Nephron progenitor cell (in vitro differentiated cells): ENCODE data around the gene ENTR1.

Experiments used
- DNase-seq: peaks from one replicate; pipeline ENCODE4 v3.0.0; 2021
- H3K27ac Mint-ChIP-seq: 2 replicates; pipeline ENCODE4 v1.8.0; 2021; ENCODE audit warnings: mild to moderate bottlenecking, moderate library complexity, mixed read lengths
- H3K27me3 Mint-ChIP-seq: 2 replicates; pipeline ENCODE4 v1.8.0; 2021; ENCODE audit warnings: mild to moderate bottlenecking, low read depth, mixed read lengths; ENCODE audit not compliant: poor library complexity
- H3K36me3 Mint-ChIP-seq: 2 replicates; pipeline ENCODE4 v1.8.0; 2021; ENCODE audit warnings: low read depth, mixed read lengths
- H3K4me1 Mint-ChIP-seq: 2 replicates; pipeline ENCODE4 v1.8.0; 2021; ENCODE audit warnings: mixed read lengths
- H3K4me3 Mint-ChIP-seq: 2 replicates; pipeline ENCODE4 v1.8.0; 2021; ENCODE audit warnings: mild to moderate bottlenecking, moderate library complexity, mixed read lengths
- H3K9me3 Mint-ChIP-seq: 2 replicates; pipeline ENCODE4 v1.8.0; 2021; ENCODE audit warnings: mild to moderate bottlenecking, moderate library complexity, mixed read lengths
- CTCF ChIP-seq: fragments of 200-600 bp; sonication (generic); IDR thresholded peaks from 2 replicates; pipeline ENCODE4 v1.5.0; 2021; ENCODE audit warnings: antibody characterized with exemption

The ENTR1 gene

GRCh38 chr9:136399176-136400037, 11.0 kb downstream of the ENTR1 start:
- Mint-ChIP-seq H3K9me3 (no peaks in the 10 kb centered on the region), H3K27ac (peak overlapping the region; percentile 57), H3K36me3 (peaks cover 22% of the 10 kb centered on the region), H3K4me1 (peaks cover 14% of the 10 kb centered on the region), H3K27me3 (no peaks in the 10 kb centered on the region), H3K4me3 (peak overlapping the region; percentile 88)
- no peak for TF ChIP-seq CTCF
- DNase-seq: peak; percentile 43

GRCh38 chr9:136398286-136398685, 12.1 kb downstream of the ENTR1 start:
- Mint-ChIP-seq H3K27ac (no peak overlapping the region), H3K4me3 (peak overlapping the region; percentile 88), H3K27me3 (no peaks in the 10 kb centered on the region), H3K9me3 (no peaks in the 10 kb centered on the region), H3K36me3 (peaks cover 20% of the 10 kb centered on the region), H3K4me1 (peaks cover 14% of the 10 kb centered on the region)
- no peak for DNase-seq
- no peak for TF ChIP-seq CTCF

- H3K36me3 Mint-ChIP-seq: peaks cover 20% of the 10 kb centered on the region
- no peak for DNase-seq
- no peaks in the 10 kb centered on the region for H3K9me3 Mint-ChIP-seq
- TF ChIP-seq CTCF: no peak
- no peak overlapping the region for H3K27ac Mint-ChIP-seq
- H3K27me3 Mint-ChIP-seq: no peaks in the 10 kb centered on the region
- H3K4me1 Mint-ChIP-seq: peaks cover 14% of the 10 kb centered on the region
- H3K4me3 Mint-ChIP-seq: no peak overlapping the region
Observed at GRCh38 chr9:136397643-136398042, 12.8 kb downstream of the ENTR1 start.

GRCh38 chr9:136396219-136396515, 14.2 kb downstream of the ENTR1 start:
- Mint-ChIP-seq H3K36me3 (peaks cover 18% of the 10 kb centered on the region), H3K27me3 (no peaks in the 10 kb centered on the region), H3K4me1 (peaks cover 14% of the 10 kb centered on the region), H3K27ac (no peak overlapping the region), H3K4me3 (no peak overlapping the region), H3K9me3 (no peaks in the 10 kb centered on the region)
- no peak for TF ChIP-seq CTCF
- DNase-seq: no peak

GRCh38 chr9:136395345-136396218, 14.8 kb downstream of the ENTR1 start:
- H3K27me3 Mint-ChIP-seq: no peaks in the 10 kb centered on the region
- H3K4me3 Mint-ChIP-seq: no peak overlapping the region
- peaks cover 14% of the 10 kb centered on the region for H3K4me1 Mint-ChIP-seq
- H3K27ac Mint-ChIP-seq: no peak overlapping the region
- no peak for DNase-seq
- no peaks in the 10 kb centered on the region for H3K9me3 Mint-ChIP-seq
- H3K36me3 Mint-ChIP-seq: peaks cover 21% of the 10 kb centered on the region
- no peak for TF ChIP-seq CTCF
